Neural cell (in vitro differentiated cells): ENCODE results near the gene PPIG.

Source experiments
- EZH2 ChIP-seq: fragments of 200-600, 300-800 bp; shearing (Covaris generic), sonication (generic); IDR thresholded peaks from 2 replicates; pipeline ENCODE4 v1.6.1; 2014; ENCODE audit warnings: antibody characterized with exemption, low read length, borderline replicate concordance, mild to moderate bottlenecking; ENCODE audit not compliant: insufficient read depth, poor library complexity, severe bottlenecking
- TF ChIP-seq, protein P1 (sequence below): fragments of 450-650 bp; IDR thresholded peaks from 2 replicates; pipeline ENCODE4 v1.5.1; 2014; ENCODE audit warnings: antibody characterized with exemption, mild to moderate bottlenecking, moderate library complexity; ENCODE audit not compliant: poor library complexity, severe bottlenecking

DNA sequence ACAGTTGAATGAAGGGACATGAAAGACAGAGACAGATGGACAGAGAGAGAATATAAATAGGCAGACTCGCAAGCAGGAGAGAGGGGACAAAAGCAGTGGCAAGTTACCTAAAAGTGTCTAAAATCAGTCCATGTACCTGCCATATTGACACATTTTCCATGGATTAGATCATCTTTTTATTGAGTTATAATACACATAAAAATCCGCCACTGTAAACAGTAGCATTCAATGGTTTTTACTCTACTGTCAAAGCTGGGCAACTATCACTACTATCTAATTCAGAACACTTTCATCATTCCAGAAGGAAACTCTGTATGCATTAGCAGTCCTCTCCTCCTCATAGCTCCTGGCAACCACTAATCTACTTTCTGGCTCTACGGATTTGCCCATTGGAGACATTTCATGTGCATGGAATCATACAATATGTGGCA is 100.0 kb downstream of the PPIG start:
- TF ChIP-seq EZH2: no peak
- TF ChIP-seq, protein P1, sequence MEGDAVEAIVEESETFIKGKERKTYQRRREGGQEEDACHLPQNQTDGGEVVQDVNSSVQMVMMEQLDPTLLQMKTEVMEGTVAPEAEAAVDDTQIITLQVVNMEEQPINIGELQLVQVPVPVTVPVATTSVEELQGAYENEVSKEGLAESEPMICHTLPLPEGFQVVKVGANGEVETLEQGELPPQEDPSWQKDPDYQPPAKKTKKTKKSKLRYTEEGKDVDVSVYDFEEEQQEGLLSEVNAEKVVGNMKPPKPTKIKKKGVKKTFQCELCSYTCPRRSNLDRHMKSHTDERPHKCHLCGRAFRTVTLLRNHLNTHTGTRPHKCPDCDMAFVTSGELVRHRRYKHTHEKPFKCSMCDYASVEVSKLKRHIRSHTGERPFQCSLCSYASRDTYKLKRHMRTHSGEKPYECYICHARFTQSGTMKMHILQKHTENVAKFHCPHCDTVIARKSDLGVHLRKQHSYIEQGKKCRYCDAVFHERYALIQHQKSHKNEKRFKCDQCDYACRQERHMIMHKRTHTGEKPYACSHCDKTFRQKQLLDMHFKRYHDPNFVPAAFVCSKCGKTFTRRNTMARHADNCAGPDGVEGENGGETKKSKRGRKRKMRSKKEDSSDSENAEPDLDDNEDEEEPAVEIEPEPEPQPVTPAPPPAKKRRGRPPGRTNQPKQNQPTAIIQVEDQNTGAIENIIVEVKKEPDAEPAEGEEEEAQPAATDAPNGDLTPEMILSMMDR: no peak
